HUDEP-2 (cell line): ENCODE results near the gene DST.
A peak's percentile ranks its signal among the peaks of the same experiment; 100 is the strongest.
"Not testable (repeated sequence)": the region's sequence is repeated elsewhere in the genome, so short reads cannot be mapped to it uniquely, and the experiment has no call there.

Experiments
- DNase-seq, 76 experiments: peaks; one replicate each; lab custom pipeline; 2025; ENCODE audit not compliant: unreplicated experiment in 76 of 76; lab: John Stamatoyannopoulos, UW

The DST gene

GRCh38 chr6:56664029-56664428, 21.3 kb upstream of the DST start:
- no peak for DNase-seq

GRCh38 chr6:56663344-56663743, 20.7 kb upstream of the DST start:
- DNase-seq, result no peak

- not testable (repeated sequence) for DNase-seq
Observed at GRCh38 chr6:56661338-56661737, 18.6 kb upstream of the DST start.

GRCh38 chr6:56660381-56660730, 17.7 kb upstream of the DST start:
- no peak for DNase-seq

GRCh38 chr6:56659721-56660380, 17.2 kb upstream of the DST start:
- DNase-seq, result no peak

GRCh38 chr6:56658326-56658725, 15.6 kb upstream of the DST start:
- no peak for DNase-seq

GRCh38 chr6:56657354-56657753, 14.7 kb upstream of the DST start:
- DNase-seq, result no peak

- DNase-seq, result no peak
Observed at GRCh38 chr6:56656466-56656865, 13.8 kb upstream of the DST start.

- no peak for DNase-seq
Observed at GRCh38 chr6:56655996-56656395, 13.3 kb upstream of the DST start.

GRCh38 chr6:56655249-56655648, 12.6 kb upstream of the DST start:
- no peak for DNase-seq

GRCh38 chr6:56652994-56653393, 10.3 kb upstream of the DST start:
- no peak for DNase-seq

- DNase-seq, result no peak
Observed at GRCh38 chr6:56652231-56652630, 9.5 kb upstream of the DST start.

GRCh38 chr6:56650191-56650590, 7.5 kb upstream of the DST start:
- DNase-seq, result no peak

- DNase-seq, result no peak
Observed at GRCh38 chr6:56649782-56650181, 7.1 kb upstream of the DST start.

- no peak for DNase-seq
Observed at GRCh38 chr6:56649053-56649769, 6.5 kb upstream of the DST start.

- DNase-seq, result no peak
Observed at GRCh38 chr6:56647172-56647762, 4.6 kb upstream of the DST start.

GRCh38 chr6:56644366-56644765, 1.7 kb upstream of the DST start:
- DNase-seq, result no peak

GRCh38 chr6:56643379-56644089, 845 bp upstream of the DST start:
- no peak for DNase-seq

- no peak for DNase-seq
Observed at GRCh38 chr6:56640374-56640773, 2.3 kb downstream of the DST start.

GRCh38 chr6:56638760-56639159, 3.9 kb downstream of the DST start:
- DNase-seq, result peak in 1 of 76 experiments; percentile 1

- DNase-seq, result peak in 11 of 76 experiments; percentile 2 to 41 (median 15)
Observed at GRCh38 chr6:56637640-56638039, 5.0 kb downstream of the DST start.

GRCh38 chr6:56628105-56628504, 14.6 kb downstream of the DST start:
- DNase-seq, result no peak
